Superior temporal gyrus (tissue), 1 donor: ENCODE results near the gene KRTAP5-1.

Source experiments
- DNase-seq: peaks from one replicate; pipeline ENCODE4 v3.0.0-alpha.2; 2016; ENCODE audit errors: extremely low spot score

KRTAP5-1 gene

GRCh38 chr11:1560649-1561251 is 24.3 kb downstream of the KRTAP5-1 start:
- DNase-seq = no peak

GRCh38 chr11:1560002-1560648 is 25.0 kb downstream of the KRTAP5-1 start:
- DNase-seq = no peak

GRCh38 chr11:1559111-1559951 is 25.8 kb downstream of the KRTAP5-1 start:
- peak; percentile 93 for DNase-seq

- DNase-seq = no peak
Measured at GRCh38 chr11:1558775-1559110, 26.3 kb downstream of the KRTAP5-1 start.

- DNase-seq = no peak
Measured at GRCh38 chr11:1557904-1558774, 26.9 kb downstream of the KRTAP5-1 start.

DNA sequence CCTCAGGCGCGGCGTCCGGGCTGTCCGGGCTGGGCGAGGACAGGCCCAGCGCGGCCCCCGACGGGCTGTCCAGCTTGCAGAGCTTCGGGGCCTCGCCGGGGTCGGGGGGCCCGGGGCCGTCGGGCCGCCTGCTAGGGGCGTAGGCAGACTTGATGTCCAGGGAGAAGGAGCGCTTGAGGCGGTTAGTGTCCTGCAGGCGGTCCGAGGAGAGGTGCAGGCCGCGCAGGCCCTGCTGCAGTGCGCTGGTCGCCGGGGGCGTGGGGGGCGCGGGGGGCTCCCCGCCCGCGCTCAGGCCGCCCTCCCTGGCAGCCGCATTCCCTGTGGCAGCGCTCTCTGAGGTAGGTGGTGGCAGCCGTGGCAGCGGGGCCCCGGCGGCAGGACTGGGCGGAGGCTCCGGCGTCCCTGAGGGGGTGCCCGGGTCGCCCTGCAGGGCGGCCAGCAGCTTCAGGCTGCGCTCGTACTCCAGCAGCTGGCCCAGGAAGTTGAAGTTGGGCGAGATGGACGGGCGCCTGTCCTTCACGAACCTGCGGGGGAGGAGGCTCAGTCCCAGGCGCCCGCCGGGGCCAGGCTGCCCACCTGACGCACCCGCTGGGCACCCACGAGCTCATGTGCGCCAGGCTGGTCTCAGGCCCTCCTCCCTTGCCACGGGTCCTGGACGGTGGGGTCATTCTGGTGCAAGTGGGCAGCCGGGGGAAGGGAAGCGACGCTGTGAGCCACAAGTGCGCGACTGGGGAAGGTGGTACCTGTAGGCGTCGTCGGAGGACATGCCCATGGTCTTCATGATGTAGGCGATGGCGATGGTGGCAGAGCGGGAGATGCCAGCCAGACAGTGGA is 27.8 kb downstream of the KRTAP5-1 start:
- DNase-seq = no peak

DNA sequence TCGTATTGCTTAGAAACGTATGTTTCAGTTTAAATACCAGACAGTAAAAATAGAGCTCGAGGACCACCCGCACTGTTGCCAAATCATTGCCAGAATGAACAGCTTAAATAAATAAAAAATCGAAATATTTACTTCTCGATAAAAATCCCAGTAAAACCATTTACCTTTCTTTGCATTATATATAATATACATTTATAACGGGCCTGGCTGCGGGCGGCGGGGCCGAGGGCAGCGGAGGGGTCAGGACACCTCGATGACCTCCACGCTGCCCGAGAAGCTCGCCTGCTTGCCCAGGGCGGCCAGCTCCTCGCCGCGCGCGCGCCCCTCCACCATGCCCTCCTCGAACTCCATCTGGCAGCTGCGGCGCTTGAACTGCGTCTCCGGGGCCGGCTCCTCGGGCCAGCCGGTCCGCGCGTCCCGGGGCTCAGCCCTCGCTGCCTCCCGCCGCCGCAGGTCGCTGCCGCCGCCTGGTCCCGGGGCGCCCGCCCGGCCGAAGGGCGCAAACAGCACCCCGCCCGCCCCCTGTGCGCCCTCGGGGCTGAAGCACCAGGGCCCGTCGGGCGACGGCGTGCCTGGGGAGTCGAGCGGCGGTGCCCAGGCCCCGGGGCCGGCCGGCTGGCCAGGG is 28.7 kb downstream of the KRTAP5-1 start:
- no peak for DNase-seq

GRCh38 chr11:1555713-1556153 is 29.4 kb downstream of the KRTAP5-1 start:
- DNase-seq = no peak

DNA sequence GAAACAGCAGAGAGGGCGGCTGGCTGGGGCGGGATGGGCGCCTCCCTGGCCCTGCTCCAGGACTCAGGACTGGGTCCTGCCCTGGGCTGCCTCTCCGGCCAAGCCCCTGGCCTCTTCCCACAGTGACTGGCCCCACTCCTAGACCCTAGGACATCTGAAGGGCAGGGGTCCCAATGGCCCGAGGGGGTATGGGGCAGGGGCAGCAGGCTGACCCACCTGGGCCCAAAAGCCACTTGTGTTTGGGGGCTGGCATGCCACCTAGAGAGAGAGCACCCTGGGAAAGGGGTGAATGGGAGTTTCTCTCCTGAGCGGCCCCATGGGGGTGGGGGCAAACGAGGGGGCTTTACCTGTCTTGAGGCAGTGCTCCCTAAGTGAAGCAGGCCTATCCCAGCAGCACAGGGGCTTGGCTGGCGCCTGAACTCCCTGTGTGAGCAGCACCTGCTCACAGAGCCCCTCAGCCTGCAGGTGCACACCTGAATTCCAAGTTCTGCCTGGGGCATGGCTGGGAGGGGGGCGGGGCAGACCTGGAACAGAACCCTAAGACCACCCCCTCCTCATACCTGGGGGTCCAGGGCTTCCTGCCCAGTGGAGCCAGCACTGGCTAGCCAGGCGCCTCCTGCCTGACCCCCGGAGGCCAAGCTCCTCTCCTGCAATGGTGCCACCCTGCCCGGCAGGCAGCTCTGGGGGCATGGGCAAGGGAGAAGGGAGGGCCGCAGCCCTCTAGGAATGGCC is 29.9 kb downstream of the KRTAP5-1 start:
- no peak for DNase-seq

DNA sequence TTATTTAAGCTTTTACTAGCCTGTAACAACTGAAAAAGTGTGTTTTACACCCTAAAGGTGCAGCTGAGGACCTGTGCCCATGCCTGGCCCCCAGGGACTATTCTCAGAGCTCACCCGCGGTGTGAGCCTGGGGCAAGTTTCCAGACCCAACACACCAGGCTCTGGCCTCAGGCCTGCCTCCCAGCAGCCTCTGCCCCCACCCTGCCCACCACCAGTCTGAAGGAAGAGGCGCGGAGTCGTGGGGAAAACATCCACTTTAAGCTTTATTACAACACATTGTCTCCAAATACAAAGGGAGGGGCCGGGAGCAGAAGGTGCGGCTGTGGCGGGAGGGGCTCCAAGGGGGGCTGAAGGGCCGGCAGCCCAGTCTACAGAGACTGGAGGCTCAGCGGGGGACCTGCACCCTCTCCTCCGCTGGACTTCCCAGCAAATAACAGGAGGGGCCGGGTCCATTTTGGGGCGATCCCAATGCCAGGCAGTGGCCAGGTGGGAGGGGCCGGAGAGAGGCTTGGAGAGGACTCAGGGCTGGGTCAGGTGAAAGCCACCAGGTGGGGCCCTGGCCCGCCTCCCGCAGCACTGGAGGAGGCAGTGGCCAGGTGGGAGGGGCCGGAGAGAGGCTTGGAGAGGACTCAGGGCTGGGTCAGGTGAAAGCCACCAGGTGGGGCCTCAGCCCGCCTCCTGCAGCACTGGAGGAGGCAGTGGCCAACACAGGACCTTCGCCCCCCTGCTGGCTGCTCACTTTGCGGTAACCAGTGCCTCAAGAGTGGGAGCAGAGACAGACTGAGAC is 31.1 kb downstream of the KRTAP5-1 start:
- DNase-seq = no peak

- peak; percentile 77 for DNase-seq
Measured at GRCh38 chr11:1549338-1550330, 35.4 kb downstream of the KRTAP5-1 start.

DNA sequence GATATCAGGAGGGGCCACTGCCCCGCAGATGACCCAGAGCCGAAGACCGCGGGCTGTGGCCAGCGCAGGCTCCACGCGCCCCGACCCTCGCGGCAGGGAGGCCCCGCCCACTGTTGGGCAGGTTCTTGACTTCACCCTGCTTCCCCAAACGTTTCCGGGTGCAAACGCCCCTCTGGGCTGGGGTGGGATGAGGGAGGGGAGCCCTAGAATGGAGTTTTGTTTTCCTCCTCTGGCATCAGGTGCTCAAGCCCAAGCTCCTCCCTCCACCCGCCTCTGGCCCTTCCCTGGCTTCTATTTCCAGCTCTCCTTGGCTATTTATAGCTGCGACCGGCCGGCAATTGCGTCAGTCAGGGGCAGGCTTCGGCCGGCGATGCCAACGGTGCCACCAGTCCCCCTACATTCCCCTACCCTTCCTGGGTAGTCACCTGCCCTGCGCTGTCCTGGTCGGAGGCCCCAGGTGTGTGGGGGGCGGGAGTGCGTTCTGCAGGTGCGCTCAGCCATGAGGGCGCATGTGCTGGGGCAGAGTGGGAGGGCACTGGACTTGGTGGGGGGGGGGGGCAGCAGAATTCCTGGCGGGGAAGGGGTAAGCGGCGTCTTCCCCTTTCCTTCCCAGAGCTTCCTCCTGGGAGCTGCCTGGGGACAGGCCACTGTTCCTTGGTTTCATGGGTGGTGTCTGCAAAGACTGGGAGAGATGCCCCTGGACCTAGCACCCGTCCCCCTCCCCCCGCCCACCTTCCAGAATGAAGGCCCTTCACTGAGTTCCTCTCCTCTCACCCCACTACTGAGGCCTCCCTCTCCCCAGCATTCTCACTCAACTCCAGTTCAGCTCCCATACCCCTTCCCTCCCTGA is 36.6 kb downstream of the KRTAP5-1 start:
- DNase-seq = no peak

DNA sequence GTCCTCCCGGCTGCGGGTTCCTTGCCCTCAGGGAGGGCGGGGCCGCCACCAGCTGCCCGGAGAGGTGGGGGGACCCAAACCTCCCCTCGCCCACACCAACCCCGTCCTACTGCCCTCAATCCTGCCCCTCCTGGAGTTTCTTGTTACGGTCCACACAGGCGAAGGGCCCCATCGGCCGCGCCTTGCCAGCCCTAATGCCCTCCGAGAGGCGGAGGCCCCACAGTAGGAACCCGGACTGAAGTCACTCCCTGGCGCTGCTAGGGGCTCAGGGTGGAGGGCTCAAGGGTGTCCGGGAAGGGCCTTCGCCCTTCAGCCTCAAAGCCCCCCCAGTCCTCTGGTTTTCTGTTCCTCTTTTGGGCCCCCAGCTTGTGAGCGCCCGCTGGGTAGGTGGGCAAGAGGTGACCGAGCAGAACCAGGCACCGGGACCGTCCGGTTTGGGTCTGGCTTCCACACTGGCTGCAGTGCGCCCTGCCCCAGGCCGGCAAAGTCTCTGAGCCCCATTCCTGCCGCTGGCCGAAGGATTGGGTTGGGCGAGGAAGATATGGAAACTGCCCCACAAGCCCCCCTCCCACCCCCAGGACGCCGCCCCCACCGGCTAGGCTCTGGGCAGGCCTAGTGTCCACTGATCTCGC is 37.5 kb downstream of the KRTAP5-1 start:
- DNase-seq = no peak

GRCh38 chr11:1546536-1547466 is 38.3 kb downstream of the KRTAP5-1 start:
- DNase-seq = no peak

DNA sequence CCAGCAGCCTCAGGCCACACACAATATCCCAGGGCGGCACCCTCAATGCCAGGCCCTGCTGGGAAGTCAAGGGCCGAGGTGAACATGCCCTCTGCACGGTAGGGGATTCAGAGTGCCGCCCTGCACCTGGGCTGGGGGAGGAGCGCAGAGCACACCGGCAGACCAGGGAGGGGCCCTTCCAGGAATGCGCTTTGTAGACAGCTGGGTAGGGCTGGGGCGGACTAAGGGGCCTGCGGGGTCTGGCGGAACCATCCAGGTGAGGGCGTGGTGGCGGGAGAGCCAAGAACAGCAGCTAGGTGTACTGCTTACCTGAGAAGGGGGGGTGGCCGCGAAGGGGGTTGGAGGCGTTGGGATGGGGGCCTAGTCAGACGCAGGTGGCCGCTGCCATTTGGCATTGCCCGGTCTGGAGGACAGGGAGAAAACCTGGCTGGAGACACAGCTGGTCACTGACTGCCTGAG is 39.0 kb downstream of the KRTAP5-1 start:
- no peak for DNase-seq
